NCI-H345 treated with DMSO at 0.1 percent for 48 hours (cell line): ENCODE results near the gene GSN.

ENCODE experiments used
- DNase-seq: peaks from one replicate; lab custom pipeline; 2025; ENCODE audit not compliant: unreplicated experiment; lab: John Stamatoyannopoulos, UW

Gene GSN

DNA sequence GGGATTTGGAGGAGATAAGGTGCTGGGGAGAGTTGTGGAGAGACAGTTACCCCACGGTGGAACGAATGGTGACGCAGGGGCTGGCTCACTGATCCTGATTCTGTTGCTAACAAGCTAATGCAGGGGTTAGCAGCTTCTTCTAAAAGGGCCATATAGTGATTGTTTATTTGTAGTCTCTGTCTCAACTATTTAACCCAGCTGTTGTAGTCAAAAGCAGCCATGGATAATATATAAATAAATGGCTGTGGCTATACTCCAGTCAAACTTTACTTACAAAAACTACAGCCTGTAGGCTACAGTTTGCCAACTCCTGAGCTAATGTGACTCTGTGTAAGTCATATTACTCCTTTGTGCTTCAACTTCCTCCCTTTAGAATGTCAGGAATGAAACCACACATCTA, 80.3 kb downstream of the GSN start:
- DNase-seq = no peak

DNA sequence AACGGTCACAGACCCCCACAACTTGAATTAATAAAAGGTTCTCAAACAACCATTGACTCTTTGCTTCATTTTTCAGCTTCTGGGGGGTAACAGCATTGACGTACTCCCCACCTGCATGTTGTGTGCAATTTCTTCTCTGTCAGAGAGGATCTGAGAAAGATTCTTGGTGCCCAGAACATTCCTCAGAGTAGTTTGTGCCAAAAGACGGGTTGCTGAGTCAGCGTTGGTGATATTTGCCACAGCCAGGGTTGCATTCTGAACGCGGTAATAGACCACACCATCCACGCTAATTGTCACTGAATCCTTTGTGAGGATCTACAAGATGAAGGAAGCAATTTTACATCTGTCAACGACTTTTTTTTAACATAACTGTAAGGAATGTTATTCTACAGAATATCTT, 81.0 kb downstream of the GSN start:
- DNase-seq = no peak

DNA sequence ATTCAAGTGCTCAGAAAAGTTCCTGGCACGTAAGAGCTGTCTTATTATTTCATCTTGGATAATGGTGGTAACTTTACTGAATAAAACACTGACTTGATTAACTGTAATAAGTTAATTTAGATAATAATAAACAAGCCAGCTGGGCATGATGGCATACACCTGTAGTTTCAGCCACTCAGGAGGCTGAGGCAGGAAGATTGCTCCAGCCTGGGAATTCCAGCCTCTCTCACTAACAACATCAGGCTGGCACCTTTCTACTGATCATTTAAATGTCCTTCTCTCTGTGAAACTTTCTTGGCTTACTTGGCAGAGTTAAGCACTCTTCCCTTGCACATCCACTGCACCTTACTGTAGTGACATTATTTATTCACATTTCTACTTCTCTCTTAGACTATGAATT, 82.1 kb downstream of the GSN start:
- DNase-seq = no peak

DNA sequence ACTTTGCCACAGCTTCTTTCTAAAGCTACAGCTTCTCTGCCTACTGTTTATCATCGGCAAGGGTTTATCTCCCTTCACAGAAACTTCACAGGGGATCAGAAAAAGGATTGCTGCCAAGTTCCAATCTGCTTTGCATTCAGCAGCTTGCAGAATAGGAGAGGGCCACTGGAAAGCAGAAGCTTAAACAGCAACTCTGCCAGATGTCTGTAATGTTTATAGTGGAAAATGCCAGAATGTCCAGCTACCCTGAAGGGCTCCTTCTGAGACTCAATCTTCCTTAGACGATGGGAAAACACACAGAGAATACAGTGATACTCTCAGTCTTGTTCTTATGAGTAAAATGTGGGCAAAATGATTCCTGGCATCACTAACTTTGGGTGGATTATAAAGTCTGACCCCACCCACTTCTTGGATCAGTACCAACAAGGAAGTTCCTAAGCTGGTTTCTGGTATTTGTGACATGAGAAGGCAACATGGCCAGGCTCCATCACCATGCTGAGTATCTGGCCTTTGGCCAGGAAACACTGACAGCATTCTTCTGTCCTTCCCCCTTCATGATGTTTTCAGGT, 83.1 kb downstream of the GSN start:
- DNase-seq = peak; percentile 2

DNA sequence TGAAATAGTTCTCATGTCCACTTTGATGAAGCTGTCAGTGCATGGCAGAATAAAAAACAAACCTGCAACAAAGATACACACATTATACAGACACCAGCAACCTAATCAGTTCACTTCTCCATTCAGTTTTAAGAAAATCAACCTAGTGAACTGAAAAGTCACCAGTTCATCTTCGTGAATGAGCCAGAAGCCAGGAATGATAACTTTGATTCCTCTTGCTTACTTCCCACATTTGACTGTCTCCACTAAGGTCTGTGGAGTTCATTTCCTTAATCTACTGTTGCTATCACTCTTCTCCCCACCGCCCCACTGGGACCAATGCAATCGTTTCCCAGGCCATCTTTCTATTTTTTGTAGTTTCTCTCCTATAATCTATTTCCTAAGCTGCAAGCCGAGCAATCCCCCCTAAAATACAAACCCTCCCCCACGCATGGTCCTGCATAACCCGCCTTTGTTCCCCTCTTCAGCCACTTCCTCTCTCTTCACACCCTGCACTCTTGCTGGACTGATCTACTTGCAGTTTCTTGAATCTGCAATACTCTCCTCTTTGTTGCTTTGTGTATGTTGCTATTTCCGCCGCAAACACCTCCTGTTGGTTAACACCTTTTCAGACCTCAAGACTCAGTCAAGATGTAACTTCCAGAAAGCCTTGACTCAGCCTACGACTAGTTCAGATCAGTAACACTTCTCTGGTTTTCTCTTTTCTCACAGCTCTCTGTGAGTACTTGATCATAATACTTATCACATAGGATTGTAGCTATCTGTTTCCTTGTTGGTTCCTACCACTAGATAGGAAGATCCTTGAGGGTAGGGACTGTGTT, 85.5 kb downstream of the GSN start:
- no peak for DNase-seq

DNA sequence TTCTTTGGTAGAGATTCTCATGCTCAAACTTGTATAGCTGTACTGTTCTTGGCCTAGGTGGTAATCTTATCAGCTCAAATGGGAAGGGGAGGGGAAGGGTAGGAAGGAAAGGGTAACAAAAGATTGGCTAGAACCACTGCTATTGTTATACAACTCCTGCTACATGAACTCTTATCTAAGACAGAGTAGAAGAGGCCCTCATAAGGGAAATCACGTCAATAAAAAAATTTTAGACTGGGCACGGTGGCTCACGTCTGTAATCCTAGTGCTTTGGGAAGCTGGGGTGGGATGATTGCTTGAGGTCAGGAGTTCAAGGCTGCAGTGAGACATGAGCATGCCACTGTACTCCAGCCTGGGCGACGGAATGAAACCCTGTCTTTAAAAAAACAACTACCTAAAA, 86.2 kb downstream of the GSN start:
- DNase-seq = no peak

DNA sequence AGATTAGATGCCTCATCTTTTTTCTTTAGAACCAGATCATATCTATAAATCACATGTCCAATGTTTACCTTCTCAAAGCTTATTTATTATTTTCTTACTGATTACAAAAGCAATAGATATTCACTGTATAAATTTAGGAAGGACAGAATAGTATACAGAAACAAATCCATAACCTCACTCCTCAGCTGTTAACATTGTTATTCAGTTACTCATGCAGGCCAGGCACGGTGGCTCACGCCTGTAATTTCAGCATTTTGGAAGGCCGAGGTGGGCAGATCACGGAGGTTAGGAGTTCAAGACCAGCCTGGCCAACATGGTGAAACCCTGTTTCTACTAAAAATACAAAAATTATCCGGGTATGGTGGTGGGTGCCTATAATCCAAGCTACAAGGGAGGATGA, 86.8 kb downstream of the GSN start:
- DNase-seq = no peak

DNA sequence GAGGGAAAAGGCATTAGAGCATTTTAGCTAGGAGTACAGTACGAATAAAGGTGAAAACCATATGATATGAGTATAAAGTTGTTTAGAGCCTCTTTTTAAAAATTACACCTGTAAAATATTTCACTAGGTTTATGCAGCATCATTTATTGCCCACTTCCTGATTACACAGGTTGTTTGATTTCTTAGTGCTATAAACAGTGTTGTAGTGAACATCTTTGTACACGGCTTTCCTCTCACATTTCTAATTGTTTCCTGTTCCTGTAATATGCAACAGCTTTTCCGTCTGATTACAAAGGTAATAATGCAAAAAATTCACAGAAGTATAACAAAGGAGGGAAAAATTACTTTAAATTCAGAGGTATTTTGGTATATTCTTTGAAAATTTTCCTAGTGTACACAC, 89.0 kb downstream of the GSN start:
- DNase-seq = no peak

DNA sequence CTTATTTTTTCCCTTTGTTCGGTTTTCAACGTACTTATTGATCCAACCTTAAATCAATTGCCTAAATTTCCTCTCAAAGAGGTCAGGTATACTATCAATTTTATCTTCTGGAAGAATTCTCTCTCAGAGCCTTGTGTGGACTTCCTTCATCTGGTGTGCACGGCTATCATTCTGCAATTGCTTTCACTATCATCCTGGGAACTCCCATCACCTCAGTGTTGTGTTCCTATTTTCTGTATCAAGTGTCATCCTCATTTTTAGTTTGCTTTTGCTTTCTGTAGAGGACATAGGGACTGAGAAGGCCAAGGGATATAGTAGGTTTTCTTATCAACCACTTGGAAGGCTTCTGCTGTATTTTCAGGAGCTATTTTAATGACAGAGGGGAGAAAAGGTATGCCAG, 90.8 kb downstream of the GSN start:
- no peak for DNase-seq

DNA sequence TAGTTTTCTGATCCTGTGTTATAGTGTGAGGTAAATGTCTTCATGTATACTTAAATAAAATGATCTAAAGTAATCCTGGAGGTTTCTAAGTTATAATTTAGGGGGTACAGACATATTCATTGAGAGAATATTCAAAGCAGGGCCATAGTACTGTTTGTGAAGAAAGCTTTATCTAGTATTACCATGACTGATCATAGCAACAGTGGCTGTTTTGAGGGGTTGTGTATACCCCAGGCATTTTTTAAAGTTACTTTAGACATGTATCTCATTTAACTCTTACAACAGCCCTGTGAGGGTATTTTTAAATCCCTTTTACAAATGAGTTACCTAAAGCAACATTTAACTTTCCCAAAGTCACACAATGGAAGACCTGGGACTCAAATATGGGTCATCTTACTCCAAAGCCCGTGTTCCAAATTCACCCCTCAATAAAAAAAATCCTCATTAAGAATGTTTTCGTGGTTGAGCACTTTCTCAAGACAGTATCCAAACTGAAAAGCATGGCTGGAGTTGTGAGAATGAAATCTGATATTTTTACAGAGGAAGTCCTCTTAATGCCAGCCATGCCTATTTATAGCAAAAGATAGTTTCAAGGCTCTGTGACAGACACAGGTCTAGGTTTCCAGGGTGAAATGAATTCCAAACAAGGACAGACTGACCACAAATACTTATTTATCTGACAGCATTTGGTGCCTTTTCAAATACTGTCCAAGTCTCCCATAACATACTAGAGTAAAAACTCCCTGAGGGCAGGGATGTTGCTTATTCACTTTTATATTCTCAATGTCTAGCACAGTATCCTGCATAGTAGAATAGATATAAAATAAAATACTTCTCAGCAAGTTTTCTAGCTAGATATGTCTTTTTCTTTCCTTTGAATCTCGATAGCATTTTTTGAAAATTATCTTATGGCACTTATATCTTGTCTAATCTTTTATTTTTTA, 91.7 kb downstream of the GSN start:
- DNase-seq = no peak

DNA sequence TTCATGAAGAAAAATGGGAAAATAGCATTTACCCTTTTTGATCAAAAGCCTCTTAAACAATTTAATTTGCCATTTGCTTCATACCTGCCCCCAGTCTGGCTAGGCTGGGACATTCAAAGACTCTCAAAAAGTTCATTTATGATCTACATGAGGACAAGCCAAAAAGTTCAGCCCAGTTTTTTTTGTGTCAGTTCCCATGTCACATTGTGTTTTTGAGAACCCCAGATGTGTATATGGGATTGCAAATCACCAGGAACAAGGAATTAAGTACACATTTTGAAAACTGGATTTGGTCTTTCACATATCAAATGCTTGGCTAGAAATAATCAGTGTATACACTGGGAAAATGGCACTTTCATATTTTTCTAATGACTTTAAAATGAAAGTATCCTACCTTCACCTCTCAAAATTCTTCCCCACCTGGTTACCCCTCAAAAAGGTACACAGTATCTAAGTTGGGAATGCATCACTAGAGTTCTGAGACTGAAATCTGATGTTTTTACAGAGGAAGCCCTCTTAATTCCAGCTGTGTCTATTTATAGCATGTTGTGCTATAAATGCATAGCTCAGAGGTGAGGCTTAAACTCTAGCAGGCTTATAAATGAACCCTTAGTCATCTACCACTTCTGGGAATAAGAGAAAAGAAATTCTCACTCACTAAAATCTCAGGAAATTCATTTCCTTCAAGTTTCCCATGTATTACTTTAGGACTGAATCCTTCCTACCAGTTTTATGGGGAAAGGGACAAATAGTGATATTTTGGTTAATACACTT, 92.8 kb downstream of the GSN start:
- DNase-seq = no peak

DNA sequence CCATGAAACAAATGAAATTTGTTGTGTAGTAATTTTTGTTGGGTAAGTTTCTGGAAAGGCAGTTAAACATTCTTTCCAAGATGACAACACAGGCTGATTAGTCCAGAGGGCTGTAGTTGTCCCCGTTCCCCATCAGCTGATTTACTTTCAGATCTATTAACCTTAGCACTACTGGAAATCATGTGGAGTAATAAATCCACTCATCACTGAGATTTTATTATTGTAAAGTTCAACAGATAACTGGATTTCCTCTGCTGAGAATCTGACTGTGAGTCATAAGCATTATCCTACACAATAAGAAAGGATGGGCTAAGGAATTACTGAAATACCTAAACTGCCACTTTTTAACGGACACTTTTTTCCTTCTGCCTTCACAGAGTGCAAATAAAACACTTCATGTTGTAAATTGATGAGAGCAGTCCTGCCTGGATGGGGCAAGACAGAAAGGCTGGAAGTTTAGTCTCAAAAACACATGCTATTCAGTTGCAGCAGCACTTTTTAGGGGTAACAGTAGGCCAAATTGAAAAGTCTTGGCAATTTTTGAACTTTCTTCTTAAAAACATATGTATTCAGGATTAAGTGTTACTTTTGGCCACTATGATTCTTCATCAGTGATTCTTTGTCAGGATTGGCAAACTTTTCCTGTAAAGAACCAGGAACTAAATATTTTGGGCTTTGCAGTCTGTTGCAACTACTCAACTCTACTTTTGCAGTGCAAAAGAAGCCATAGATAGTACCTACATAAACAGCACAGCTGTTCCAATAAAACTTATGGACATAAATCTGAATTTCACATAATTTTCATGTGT, 95.1 kb downstream of the GSN start:
- no peak for DNase-seq

DNA sequence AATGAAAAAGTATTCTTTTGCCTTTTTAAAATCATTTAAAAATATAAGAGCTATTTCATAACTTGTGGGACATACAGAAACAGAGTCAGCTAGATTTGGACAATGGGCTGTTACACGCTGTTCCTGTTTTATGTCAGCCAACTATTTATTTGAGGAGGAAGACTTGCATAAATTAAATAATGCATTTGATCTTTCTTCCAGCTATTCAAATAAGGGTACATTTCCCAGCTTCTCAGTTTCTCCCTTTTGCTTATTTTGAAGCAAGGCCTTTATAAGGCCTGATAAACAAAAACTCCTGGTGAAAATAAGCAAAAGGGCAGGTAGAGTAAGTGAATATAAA, 95.6 kb downstream of the GSN start:
- no peak for DNase-seq

DNA sequence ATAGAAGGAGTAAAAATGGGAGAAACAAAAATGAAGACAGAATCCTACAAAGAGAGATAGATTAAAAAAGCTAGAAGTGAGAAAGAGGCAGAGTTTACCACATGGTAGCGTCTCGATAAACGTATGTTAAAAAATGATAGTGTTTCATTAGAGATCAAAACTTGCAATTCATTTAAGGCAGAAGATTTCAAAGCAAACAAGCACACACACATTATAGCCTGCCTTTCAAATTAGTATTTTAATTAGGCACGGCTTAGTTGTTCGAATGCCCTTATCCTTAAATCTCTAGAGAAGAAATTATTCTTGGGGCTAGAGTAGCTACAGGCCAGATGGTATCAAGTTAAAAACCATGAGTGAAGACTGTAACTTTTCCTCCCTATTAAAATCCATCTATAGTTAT, 96.1 kb downstream of the GSN start:
- DNase-seq = no peak

DNA sequence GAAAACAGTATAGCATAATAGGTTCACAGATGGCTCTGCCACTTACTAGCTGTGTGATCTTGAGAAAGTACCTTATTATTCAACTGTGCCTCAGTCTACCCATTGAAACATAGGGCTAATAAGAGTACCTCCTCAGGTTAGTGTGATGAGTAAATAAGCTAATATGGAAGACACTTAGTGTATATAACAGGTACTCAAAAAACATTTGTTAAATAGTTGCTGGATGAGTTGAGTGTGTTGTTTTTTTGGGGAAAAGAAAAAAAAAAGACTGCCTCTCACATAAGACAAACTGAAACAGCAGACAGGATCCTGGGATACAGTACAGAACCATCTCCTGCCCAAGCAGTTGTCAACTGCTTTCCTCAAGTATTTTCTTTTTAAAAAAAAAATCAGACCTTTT, 96.9 kb downstream of the GSN start:
- DNase-seq = no peak

DNA sequence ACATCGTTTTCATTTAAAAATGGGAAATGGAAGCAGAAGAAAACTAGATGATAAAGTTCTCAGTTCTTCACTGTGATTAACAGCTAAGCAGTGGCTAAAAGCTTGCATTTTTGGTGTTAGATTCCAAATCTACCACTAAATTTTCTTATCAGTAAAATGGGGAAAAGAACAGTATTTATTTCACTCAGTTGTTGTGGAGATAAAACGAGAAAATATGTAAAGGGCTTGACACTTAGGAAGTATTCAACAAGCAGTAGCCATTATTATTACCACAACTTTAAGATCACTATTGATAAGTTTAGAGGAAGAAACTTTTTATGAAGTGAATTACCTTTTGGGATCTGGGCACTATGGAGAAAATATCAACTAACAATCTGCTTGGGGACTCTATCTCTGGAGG, 97.6 kb downstream of the GSN start:
- no peak for DNase-seq

DNA sequence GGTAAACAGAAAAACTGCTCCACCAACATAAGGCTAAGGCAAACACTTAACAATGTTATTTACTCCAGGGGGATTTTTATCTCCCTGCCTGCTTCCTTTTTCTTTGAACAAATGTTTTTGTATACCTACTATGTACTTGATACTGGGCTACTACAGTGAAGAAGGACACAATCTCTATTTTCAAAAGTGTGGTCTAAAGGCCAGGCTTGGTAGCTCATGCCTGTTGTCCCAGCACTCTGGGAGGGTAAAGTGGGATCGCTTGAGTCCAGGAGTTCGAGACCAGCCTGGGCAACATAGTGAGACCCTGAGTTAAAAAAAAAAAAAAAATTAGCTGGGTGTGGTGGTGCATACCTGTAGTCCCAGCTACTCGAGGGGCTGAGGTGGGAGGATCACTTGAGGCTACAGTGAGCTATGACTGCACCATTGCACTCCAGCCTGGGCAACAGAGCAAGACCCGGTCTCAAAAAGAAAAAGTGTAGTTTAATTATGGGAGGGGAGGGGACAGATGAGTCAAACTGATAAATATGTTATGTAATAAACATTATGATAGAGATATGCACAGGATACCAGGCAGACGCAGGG, 98.7 kb downstream of the GSN start:
- DNase-seq = no peak

DNA sequence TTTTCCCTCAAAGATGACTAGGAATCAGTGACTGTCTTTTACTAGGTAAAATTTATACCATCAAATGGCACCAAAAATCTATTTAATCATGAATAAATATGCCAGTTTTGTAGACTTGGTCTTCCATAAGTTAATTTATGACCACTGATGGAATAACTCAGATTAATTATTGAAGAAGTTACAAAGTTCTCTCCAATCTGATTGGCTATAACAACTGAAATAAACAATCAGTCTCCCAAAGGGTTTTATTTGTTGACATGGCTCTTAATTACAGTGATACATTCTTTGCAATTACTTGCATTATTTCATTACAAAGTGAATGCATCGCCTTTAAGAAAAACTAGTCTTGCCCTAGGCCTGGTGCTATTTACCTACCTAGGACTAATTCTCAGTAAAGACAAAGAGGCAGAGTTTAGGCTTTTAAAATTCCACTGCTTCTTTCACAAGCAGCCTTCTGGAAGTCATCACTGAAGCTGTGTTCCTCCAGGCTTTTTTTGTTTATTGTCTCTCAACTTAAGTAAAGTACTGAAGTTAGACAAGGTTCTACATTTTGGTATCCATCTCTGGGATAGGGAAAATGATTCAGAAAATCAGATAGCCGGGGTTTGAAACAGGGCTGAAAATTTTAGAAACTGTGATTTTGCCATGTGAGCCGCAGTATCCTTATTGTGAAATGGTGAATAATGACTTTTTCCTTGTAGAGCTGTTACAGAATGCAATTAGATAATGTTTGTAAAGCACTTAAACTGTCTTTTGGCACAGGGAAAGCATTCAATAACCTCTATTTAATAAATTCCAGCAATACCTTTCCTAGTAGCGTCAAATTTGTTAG, 99.6 kb downstream of the GSN start:
- DNase-seq = no peak

DNA sequence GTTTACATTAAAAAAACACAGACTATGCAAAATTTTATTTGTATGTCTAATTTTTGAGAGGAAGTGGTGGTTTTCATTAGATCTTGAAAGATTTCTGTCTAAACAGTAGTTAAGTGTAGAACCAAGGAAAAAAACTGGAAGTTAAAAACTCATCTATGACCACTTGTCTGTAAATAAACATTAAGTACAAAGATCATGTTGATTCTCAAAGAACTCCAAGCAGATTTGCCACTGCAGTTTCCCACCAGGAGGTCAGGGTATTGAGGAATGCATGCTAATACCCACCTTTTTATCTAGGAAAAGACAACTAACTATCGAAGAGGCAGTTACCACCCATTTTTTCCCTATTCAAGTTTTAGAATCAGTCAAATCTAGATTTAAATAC, 100.2 kb downstream of the GSN start:
- no peak for DNase-seq
